ENCODE measurements around the gene SETD5. TPM values are rescaled to one million over a fixed set of nuclear protein-coding genes. Genes with fewer than 3 reads are reported as not detected.

The SETD5 gene
- total RNA-seq, 2 donors from 2014 or later = 58.4 to 118 TPM

GRCh38 chr3:9428411-9428810, 31.0 kb downstream of the SETD5 start:
- Histone ChIP-seq H3K4me3 (no peak overlapping the region), H3K36me3 (peaks cover 4 to 6% of the 10 kb centered on the region in 2 donors), H3K4me1 (replicated peaks) (peaks cover 2% of the 10 kb centered on the region), H3K9me3 (no peaks in the 10 kb centered on the region), H3K27ac (no peak overlapping the region), H3K27me3 (replicated peaks; ENCODE audit: insufficient read depth) (no peaks in the 10 kb centered on the region)
- no peak for DNase-seq (ENCODE audit: low spot score)
- intact Hi-C loops (cut with DNase I) = no loop called here
- TF ChIP-seq POLR2A (IDR thresholded peaks at IDR 0.05) (no peak), POLR2AphosphoS5 (IDR thresholded peaks at IDR 0.05) (no peak), CTCF (IDR thresholded peaks at IDR 0.05) (no peak)

- Histone ChIP-seq H3K4me1 (replicated peaks) (no peaks in the 10 kb centered on the region), H3K27ac (no peak overlapping the region), H3K36me3 (peaks cover 4 to 14% of the 10 kb centered on the region in 2 donors), H3K9me3 (no peaks in the 10 kb centered on the region), H3K4me3 (no peak overlapping the region), H3K27me3 (replicated peaks; ENCODE audit: insufficient read depth) (no peaks in the 10 kb centered on the region)
- DNase-seq (ENCODE audit: low spot score) = no peak
- WGBS = 95% methylated on average over 3 of the region's 3 CpGs
- TF ChIP-seq POLR2A (IDR thresholded peaks at IDR 0.05) (no peak), CTCF (IDR thresholded peaks at IDR 0.05) (no peak), POLR2AphosphoS5 (IDR thresholded peaks at IDR 0.05) (no peak)
- intact Hi-C loops (cut with DNase I) = no loop called here
These were observed 33.3 kb downstream of the SETD5 start for GRCh38 chr3:9430733-9431132.

- WGBS = 85% methylated on average over 15 of the region's 15 CpGs
- H3K27ac ChIP-seq = no peak overlapping the region
- peaks cover 13 to 15% of the 10 kb centered on the region in 2 donors for H3K36me3 ChIP-seq
- no peak for DNase-seq (ENCODE audit: low spot score)
- no peaks in the 10 kb centered on the region for H3K27me3 ChIP-seq (replicated peaks; ENCODE audit: insufficient read depth)
- no peaks in the 10 kb centered on the region for H3K4me1 ChIP-seq (replicated peaks)
- no peaks in the 10 kb centered on the region for H3K9me3 ChIP-seq
- intact Hi-C loops (cut with DNase I) = no loop called here
- no peak overlapping the region for H3K4me3 ChIP-seq
- TF ChIP-seq CTCF (IDR thresholded peaks at IDR 0.05) (no peak), POLR2AphosphoS5 (IDR thresholded peaks at IDR 0.05) (no peak), POLR2A (IDR thresholded peaks at IDR 0.05) (no peak)
These were observed 36.5 kb downstream of the SETD5 start for GRCh38 chr3:9433627-9434521.

- TF ChIP-seq POLR2A (IDR thresholded peaks at IDR 0.05) (no peak), CTCF (IDR thresholded peaks at IDR 0.05) (no peak), POLR2AphosphoS5 (IDR thresholded peaks at IDR 0.05) (no peak)
- no peak for DNase-seq (ENCODE audit: low spot score)
- H3K27ac ChIP-seq = no peak overlapping the region
- H3K27me3 ChIP-seq (replicated peaks; ENCODE audit: insufficient read depth) = no peaks in the 10 kb centered on the region
- no peaks in the 10 kb centered on the region for H3K4me1 ChIP-seq (replicated peaks)
- H3K4me3 ChIP-seq = no peak overlapping the region
- peaks cover 8 to 12% of the 10 kb centered on the region in 2 donors for H3K36me3 ChIP-seq
- 91% methylated on average over 3 of the region's 3 CpGs for WGBS
- H3K9me3 ChIP-seq = no peaks in the 10 kb centered on the region
- intact Hi-C loops (cut with DNase I) = no loop called here
These were observed 37.9 kb downstream of the SETD5 start for GRCh38 chr3:9435316-9435715.

- intact Hi-C loops (cut with DNase I) = no loop called here
- no peak for DNase-seq (ENCODE audit: low spot score)
- Histone ChIP-seq H3K27ac (no peak overlapping the region), H3K4me1 (replicated peaks) (no peaks in the 10 kb centered on the region), H3K27me3 (replicated peaks; ENCODE audit: insufficient read depth) (no peaks in the 10 kb centered on the region), H3K9me3 (no peaks in the 10 kb centered on the region), H3K36me3 (peaks cover 18 to 29% of the 10 kb centered on the region in 2 donors), H3K4me3 (no peak overlapping the region)
- TF ChIP-seq POLR2AphosphoS5 (IDR thresholded peaks at IDR 0.05) (no peak), POLR2A (IDR thresholded peaks at IDR 0.05) (no peak), CTCF (IDR thresholded peaks at IDR 0.05) (no peak)
- 7% methylated on average over 1 of the region's 1 CpG for WGBS
These were observed 41.9 kb downstream of the SETD5 start for GRCh38 chr3:9439331-9439730.
